NK-92 treated with Interleukin-12 subunit alpha and Interleukin-12 subunit beta, amount 100 ng/mL, for 24 hours (cell line): ENCODE data around the gene FOLH1.
"Not testable (repeated sequence)": the region's sequence is repeated elsewhere in the genome, so short reads cannot be mapped to it uniquely, and the experiment has no call there.

Experiments
- DNase-seq: peaks from one replicate; lab custom pipeline; 2025; lab: John Stamatoyannopoulos, UW

FOLH1 gene

DNA sequence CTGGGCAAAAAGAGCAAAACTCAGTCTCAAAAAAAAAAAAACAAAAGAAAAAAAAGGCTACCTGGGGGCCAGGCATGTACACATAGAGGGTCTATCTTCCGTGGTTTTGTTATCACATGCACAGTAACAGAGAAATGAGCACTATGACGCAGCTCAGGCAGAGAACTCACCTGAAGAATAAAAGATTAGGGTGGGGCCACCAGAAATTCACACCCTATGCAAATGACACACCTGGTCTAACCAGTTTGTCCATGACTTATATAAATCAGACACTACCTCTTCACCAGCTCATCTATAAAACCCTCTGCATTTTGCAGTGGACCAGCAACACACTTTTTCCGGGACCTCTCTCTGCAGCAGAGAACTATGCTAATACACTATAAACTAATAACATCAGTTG is 30.5 kb downstream of the FOLH1 start:
- DNase-seq = not testable (repeated sequence)

DNA sequence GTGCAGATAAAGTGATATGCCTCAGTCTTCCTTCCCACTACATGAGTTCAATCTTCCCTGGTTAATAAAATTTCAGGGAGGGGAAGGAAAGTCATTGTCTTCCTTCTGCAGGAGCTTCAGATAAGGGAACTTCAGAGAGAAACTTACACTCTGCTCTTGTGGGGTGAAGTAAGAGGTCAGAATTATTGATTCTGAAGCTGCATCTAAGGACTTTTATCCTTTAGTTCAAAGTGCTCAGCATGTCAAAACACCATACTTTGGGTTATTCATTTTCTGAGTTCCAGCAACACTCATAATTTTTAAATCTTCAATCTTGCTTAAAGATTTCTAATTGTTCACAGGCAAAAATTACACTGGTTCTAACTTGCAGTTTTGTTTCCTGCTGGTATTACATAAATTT is 33.0 kb downstream of the FOLH1 start:
- DNase-seq = not testable (repeated sequence)

DNA sequence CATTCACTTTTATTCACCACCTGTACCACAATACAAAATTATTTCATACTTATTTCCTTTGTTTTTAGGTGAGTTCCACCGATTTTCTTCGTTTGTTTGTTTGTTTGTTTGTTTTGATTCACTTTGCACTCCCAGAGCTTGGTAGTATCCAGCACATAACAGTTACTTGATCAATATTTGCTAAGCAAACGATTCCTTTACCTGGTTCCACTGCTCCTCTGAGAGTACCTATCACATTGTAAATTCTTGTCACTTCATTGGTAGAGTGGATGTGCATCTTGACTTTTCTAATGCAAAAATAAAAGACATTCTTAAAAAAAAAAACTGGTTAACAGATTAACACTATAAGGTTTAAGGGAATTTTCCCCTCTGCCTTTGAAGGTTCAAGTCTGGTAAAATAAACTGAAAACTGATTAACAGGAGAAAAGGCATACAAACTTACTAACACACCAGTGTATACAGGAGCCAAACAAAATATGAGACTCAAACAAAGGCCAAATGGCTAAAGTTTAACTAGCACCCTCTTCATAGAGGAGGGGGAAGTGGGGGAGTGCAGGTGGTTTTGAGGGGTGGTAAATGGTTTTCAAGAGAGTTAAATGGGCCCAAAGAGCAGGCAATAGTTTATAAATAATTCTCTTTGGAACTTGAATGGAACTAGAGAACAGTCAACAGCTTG is 33.6 kb downstream of the FOLH1 start:
- DNase-seq = not testable (repeated sequence)

DNA sequence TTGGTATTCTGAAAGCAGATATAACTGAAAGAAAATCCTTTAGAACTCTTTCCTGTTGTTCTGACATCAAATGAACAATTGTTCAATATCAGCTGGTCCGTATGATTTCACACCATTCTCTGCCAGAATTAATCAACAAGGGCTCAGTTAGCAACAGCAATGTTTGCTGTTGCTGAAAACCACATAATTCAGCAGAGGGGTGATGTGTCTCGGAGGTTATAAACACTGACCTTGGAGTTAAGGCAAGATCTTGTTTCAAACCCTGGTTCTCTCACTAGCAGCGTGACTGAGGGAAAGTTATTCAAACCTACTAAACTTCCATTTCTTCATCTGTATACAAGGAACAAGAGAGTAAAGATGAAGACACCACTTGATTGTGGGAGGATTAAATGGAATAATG is 36.8 kb downstream of the FOLH1 start:
- DNase-seq = not testable (repeated sequence)

DNA sequence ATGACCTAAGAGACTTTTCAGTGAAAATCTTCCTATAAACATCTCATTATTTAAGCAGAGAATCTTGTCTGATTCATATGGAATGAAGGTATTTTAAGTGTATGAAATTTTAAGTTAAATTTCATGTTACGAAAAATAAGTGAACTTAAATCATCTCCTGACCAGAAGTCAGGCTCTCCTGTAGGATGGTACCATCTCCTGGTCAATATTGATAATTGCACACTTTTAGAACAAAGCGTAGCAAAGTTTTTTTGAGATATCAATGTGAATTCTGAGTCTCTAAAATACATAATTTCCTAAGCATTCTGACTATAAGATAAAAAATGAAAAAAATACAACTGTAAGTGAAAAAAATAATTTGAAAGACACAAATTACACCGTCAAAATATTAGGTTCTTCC is 38.8 kb downstream of the FOLH1 start:
- DNase-seq = not testable (repeated sequence)

DNA sequence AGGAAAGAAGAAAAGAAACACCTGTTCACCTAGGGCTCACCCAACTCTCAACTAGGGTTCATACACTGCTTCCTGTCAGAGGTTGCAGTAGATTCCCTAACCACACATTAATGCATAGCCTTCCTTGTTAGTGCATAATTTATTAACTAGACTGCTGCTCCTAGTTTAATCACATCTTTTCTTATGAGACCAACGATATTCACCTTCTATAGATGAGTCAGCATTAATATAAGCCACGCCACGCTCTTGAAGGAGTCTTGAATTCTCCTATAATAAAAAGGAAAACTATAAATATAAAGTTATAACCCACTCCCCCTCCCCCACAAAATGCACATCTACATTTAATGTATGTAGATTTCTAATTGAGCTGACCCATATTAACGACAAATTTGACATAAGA is 39.4 kb downstream of the FOLH1 start:
- not testable (repeated sequence) for DNase-seq

DNA sequence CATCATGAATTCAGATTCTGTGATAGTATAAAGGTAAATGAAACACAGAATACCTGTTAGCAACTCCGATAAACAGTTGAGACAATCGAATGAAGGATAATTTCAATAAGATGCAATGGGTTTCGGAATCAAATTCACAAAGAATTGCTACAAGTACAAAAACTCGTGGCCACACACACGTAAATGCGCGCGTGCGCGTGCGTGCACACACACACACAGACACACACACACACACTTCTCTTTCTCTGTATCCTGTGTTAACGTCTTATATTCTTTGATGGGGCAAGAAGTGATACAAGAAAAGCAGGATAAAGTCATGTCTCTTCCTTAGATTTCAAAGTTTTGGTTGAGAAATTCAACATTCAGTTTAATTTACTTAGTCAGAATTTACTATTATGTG is 57.2 kb downstream of the FOLH1 start:
- DNase-seq = no peak

DNA sequence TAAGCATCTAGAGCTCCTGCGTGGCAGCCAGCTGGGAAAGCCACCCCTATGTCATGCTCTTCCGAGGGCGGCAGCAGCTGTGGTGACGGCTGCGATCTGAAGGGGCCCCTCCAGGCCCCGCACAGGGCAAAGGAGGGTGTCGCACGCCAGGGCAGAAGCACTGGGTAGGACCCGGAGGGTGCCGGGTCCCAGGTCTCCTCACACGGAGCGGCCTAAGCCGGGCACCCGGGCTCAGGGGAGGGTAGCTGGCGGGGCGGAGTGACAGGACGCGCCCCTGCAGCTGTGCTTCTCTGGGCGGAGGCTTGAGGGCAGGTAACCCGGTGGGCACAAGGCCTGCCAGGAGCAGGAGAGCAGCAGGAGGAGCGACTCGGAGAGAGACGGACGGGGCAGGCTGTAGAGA is 106.0 kb downstream of the FOLH1 start:
- not testable (repeated sequence) for DNase-seq
